HG03354 (cell line): ENCODE results near the gene KIAA0319L.

Source experiments
- ATAC-seq: cut with Tn5 transposase; IDR thresholded peaks from one replicate; pipeline ENCODE4 v1.9.1; 2021; ENCODE audit warnings: mild to moderate bottlenecking; ENCODE audit not compliant: unreplicated experiment, poor library complexity, severe bottlenecking

KIAA0319L gene

GRCh38 chr1:35564884-35565741, 7.9 kb upstream of the KIAA0319L start:
- no peak for ATAC-seq

- no peak for ATAC-seq
Observed at GRCh38 chr1:35564037-35564883, 7.1 kb upstream of the KIAA0319L start.

DNA sequence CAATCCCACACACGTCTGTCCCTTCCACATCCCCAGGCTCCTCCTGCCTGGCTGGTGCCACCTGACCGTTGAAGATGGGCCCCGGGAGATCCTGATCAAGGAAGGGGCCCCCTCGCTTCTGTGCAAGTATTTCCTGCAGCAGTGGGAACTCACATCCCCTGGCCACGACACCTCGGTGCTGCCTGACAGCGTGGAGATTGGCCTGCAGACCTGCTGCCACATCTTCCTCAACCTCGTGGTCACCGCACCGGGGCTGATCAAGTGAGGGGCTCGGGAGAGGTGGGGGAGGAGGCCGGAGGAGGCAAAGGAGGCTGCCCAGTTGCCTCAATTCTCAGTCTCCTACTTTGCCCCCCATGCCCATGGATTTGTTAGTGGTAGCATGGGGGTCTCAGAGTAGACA, 6.0 kb upstream of the KIAA0319L start:
- ATAC-seq, result no peak

DNA sequence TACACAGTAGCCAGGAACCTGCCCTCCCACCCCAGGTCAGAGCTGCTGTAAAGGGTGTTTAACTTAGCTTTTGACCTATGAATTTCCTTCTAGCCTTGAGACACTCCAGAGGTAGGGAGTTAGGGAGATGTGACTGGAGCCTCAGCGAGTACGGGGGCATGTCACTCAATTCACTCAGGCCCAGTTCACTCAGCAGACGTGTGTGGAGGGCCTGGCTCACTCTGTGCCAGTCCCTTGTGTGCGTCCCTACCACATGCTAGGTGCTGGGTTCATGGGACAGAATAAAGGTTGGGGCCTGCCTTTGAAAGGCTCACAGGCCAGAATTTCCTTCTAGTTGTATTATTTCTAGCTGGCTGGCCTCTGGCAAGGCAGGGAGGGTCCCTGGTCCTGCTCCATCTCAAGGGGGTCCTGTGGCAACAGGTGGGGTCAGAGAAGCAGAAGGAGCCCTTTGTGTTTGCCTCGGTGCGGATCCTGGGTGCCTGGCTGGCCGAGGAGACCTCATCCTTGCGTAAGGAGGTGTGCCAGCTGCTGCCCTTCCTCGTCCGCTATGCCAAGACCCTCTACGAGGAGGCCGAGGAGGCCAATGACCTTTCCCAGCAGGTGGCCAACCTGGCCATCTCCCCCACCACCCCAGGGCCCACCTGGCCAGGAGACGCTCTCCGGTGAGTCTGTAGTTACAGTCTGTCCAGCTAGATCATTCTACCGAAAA, 4.9 kb upstream of the KIAA0319L start:
- ATAC-seq, result no peak

- ATAC-seq, result no peak
Observed at GRCh38 chr1:35561297-35561971, 4.2 kb upstream of the KIAA0319L start.

- ATAC-seq, result no peak
Observed at GRCh38 chr1:35560256-35561225, 3.3 kb upstream of the KIAA0319L start.

DNA sequence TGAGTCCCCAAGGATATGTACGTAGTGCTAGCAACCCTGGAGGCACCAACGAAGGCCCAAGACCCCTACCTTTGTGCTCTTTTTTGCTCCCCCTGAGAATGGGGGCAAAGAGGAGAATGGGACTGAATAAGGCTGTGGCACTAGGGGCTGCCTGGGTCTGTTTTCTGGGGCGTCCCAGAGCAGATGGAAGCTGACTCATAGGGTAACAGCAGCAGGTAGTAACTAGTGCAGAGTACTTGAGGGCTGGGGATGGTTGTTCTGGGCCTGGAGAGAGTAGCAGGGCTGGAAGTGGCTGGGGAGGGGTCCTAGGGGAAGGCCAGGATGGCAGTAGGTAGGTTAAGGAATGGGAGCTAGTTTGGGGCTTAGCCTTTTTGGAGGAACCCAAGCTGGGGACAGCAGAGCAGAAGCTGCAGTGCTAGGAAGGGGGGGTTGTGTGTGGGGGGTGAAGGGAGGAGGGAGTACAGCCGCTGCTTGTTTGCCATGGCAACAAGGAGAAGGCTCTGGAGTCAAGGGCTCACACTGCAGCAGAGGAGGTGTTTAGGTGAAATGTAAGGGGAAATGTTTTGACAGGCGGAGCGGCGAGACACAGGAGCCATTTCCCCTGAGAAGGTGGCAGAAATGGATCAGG, 2.2 kb upstream of the KIAA0319L start:
- ATAC-seq, result no peak

- no peak for ATAC-seq
Observed at GRCh38 chr1:35558374-35559316, 1.4 kb upstream of the KIAA0319L start.

DNA sequence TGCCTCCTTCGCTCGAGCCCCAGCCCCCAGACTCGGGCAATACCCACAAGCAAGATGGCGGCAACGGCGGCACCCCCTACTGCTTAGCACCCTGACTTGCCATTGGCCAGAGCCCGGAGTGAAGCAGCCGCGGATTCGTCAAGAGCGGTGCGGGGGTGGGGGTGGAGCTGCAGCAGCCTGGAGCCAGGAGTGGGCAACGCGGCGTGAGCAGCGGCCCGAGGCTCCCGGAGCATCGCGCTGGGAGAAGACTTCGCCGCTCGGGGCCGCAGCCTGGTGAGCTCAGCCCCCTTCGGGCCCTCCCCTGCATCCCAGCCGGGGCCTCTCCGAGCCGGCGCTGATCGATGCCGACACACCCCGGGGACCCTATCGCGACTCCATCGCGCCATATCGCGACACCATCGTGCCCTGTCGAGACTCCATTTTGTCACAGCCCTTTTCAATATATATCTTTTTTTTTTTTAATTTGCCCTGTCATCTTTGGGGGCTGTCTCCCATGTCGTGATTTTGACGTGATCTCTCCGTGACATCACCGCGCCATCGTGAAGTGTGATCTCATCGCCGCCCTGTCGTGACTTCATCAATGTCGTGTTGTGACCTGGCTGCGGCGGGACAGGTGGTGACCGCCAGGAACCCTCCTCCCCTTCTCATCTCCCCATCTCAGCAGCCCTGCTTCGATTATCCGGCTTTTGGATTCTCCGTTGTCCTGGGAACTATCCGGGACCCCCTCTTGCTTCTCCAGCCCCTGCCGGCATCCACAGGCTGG, 589 bp upstream of the KIAA0319L start, which contains the start of gene NCDN:
TSS of gene NCDN (plus strand) at position 189 of the 763 bp plus-strand sequence. CDS start at position 581, 392 bp downstream.
- peak; percentile 91 for ATAC-seq

GRCh38 chr1:35556484-35557117, 602 bp downstream of the KIAA0319L start:
- ATAC-seq, result no peak

- ATAC-seq, result no peak
Observed at GRCh38 chr1:35555601-35556477, 1.4 kb downstream of the KIAA0319L start.

DNA sequence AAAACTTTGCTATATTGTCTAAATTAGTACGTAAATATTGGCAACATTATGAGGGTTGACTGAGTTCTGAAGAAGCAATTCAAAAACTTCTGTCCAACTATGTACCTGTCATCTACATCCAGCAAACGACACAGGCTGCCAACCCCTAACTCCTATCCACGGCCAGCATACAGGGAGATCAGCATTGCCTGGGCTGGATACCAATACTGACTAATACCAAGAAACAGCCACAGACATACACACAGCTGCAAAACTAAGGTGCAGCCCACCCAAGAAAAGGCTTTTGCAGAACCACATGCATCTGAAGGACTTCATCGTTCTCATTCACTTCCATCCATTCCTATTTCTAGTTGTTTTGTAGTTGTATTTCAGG, 2.0 kb downstream of the KIAA0319L start:
- no peak for ATAC-seq

- ATAC-seq, result no peak
Observed at GRCh38 chr1:35554266-35555211, 2.7 kb downstream of the KIAA0319L start.

DNA sequence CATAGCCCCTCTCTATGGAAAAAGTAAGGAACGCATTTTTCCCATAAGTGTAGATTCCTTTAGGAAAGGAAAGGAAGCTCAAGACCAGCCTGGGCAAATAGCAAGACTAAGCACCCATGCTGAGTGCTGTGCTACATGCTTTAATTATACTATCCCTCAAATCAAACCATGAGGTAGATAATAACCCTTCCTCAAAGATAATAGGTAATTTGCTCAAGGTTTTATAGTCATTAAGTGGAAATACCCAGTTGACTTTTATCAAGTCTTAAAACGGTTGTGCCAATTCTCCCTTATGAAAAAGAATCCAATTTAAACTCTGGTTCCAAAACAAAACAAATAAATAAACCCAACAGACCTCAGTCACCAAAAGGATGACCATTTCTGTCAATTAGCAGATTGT, 3.4 kb downstream of the KIAA0319L start:
- ATAC-seq, result no peak
